Measurements from ENCODE around the gene TP53BP2. TPM values are rescaled to one million over a fixed set of nuclear protein-coding genes. Genes with fewer than 3 reads are reported as not detected.
"Not testable (repeated sequence)": the region's sequence is repeated elsewhere in the genome, so short reads cannot be mapped to it uniquely, and the experiment has no call there.

The TP53BP2 gene
- total RNA-seq, 1 donor from 2014 or later: 34.4 TPM

DNA sequence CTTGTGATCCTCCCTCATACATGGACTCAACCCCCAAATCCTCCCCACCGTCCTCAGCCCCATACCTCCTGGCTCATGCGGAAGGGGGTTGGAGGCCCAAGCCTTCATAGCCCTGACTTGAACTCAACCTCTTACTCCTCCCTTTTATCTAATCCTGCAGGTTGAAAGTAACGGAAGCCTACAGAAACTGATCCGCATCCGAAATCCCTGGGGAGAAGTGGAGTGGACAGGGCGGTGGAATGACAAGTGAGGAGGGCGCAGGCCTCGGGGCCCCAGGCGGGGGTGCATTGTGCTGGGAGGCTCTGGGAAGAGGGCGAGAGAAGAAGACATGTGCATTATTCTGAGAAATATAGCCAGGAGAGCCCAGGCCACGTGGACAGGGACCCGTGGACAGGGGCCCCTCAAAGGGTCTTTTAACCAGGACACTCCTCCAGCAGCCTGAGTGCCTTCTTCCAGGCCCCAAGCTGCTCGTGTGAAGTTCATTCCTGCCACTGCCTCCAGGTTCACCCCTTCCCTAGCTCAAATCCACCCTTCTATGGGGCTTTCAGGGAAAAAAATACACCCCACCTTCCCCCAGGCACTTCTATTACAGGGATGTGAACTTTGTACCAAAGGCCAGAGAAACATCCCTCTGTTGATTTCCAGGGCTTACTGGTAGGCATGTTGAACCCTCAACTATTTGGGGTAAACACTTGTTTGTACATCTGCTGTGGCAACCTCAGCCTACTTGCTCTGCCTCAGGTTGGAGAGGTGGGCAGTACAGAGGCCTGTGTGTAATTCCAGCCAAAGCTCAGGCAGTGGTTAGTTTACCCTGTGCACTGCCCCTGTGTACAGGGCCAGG lies 94.8 kb downstream of the TP53BP2 start:
- Histone ChIP-seq H3K36me3 (ENCODE audit: control insufficient read depth in 3 of 3, insufficient read depth in 3 of 3, low read length in 3 of 3) (peaks cover 60 to 71% (median 67%) of the 10 kb centered on the region in 3 donors), H3K9ac (ENCODE audit: low read depth in 1 of 3, low read length in 3 of 3) (peak overlapping the region in 1 of 3 donors; percentile 16), H3K27ac (ENCODE audit: low read depth, low read length) (no peak overlapping the region), H3K9me3 (ENCODE audit: control insufficient read depth in 3 of 3, low read length in 3 of 3) (no peaks in the 10 kb centered on the region), H3K4me1 (ENCODE audit: control insufficient read depth in 3 of 3, insufficient read depth in 3 of 3, low read length in 3 of 3) (peaks cover 12 to 17% (median 14%) of the 10 kb centered on the region in 3 donors), H3K4me3 (ENCODE audit: low read length in 3 of 3) (no peak overlapping the region), H3K27me3 (ENCODE audit: control insufficient read depth in 3 of 3, insufficient read depth in 3 of 3, low read length in 3 of 3) (no peaks in the 10 kb centered on the region)

DNA sequence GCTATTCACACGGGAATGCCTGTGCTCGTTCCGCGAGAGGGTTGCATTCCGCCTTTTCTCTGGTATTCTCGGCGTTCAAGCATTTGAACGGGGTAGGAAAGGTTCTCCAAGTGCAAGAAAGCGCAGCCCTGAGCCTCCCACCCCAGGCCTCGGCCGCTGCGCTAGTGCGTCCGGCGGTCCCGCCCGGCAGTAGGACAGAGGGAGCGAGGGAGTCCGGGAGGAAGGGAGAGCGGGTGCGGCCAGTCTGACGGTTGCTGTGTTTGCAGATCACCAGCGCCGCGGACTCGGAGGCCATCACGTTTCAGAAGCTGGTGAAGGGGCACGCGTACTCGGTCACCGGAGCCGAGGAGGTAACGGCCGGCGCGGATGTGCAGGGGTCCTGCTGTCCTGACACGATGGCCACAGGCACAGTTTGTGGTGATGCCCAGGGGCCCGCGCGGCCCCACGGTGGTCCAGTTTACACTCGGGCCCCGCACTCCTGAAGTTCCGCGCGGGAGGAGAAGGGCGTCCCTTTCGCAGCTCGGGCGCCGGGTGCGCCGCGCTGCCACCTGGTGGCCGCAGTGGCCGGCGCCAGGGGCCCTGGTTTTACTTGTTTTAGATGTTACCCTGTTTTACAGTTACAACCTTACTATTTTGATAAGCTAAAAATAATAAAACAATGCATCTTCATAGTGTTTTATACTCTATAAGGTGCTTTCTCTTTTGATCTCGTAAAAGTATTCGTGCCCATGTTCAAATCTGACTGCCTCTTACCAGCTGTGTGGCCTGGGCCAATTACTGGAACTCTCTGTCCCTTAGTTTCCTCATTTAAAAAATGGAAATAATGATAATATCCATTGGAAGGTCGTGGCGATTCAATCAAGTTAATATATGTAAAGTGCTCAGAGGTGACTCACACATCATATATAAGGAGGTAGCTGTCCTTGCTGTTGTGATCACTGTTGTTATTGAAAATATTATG lies 96.7 kb downstream of the TP53BP2 start:
- Histone ChIP-seq H3K27me3 (ENCODE audit: control insufficient read depth in 3 of 3, insufficient read depth in 3 of 3, low read length in 3 of 3) (no peaks in the 10 kb centered on the region), H3K4me3 (ENCODE audit: low read length in 3 of 3) (peak overlapping the region; percentile 56 to 70 (median 57)), H3K9ac (ENCODE audit: low read depth in 1 of 3, low read length in 3 of 3) (peak overlapping the region; percentile 51 to 74 (median 53)), H3K36me3 (ENCODE audit: control insufficient read depth in 3 of 3, insufficient read depth in 3 of 3, low read length in 3 of 3) (peaks cover 56 to 64% (median 57%) of the 10 kb centered on the region in 3 donors), H3K4me1 (ENCODE audit: control insufficient read depth in 3 of 3, insufficient read depth in 3 of 3, low read length in 3 of 3) (peaks cover 12 to 17% (median 14%) of the 10 kb centered on the region in 3 donors), H3K9me3 (ENCODE audit: control insufficient read depth in 3 of 3, low read length in 3 of 3) (no peaks in the 10 kb centered on the region), H3K27ac (ENCODE audit: low read depth, low read length) (peak overlapping the region; percentile 45)

DNA sequence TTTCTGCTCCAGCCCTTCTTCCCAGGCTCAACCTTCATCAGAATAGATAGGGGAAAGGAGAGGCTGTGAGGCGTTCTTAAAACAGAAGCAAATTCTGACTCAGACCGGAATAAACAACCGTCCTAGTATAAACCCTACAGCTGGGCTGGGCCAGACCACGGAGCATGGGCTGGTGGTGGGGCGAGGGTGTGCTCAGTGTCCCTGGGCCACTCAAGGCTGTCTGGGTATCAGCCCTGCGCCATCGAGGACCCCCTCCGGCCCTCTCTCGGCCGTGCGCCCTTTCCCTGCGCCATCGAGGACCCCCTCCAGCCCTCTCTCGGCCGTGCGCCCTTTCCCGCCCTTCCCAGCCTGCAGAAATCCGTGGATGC lies 97.4 kb downstream of the TP53BP2 start:
- Histone ChIP-seq H3K9ac (ENCODE audit: low read depth in 1 of 3, low read length in 3 of 3) (peak overlapping the region in 2 of 3 donors; percentile 51 to 74), H3K27ac (ENCODE audit: low read depth, low read length) (peak overlapping the region; percentile 45)

DNA sequence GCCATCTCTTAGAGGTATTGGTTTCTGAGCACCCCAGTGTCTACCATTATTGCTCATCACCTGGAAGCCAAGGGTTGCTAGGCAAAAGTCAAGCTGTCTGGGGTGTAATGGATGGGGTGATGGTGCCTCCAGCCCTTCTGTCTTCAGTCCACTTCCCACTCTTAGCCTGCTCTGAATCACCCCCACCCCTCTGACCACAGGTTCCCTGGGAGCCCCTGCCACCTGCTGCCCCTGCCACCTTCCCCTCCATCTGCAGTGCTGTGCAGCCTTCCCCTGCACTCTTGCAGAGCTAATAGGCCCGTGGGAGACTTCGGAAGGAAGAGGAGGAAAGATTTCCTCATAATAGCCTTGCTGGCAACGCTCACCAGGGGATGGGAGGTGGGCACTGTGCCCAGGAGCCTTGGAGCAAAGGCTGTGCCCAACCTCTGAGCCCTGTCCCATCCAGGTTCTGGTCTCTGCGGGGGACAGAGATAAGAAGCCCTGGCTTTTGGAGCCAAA lies 97.9 kb downstream of the TP53BP2 start:
- H3K9ac ChIP-seq (ENCODE audit: low read depth in 1 of 3, low read length in 3 of 3): peak overlapping the region in 2 of 3 donors; percentile 3 to 74
- peak overlapping the region in 1 of 3 donors; percentile 31 for H3K4me3 ChIP-seq (ENCODE audit: low read length in 3 of 3)
- H3K27ac ChIP-seq (ENCODE audit: low read depth, low read length): peak overlapping the region; percentile 45
- peaks cover 15 to 22% (median 17%) of the 10 kb centered on the region in 3 donors for H3K4me1 ChIP-seq (ENCODE audit: control insufficient read depth in 3 of 3, insufficient read depth in 3 of 3, low read length in 3 of 3)
- peaks cover 48 to 60% (median 50%) of the 10 kb centered on the region in 3 donors for H3K36me3 ChIP-seq (ENCODE audit: control insufficient read depth in 3 of 3, insufficient read depth in 3 of 3, low read length in 3 of 3)
- H3K9me3 ChIP-seq (ENCODE audit: control insufficient read depth in 3 of 3, low read length in 3 of 3): no peaks in the 10 kb centered on the region
- H3K27me3 ChIP-seq (ENCODE audit: control insufficient read depth in 3 of 3, insufficient read depth in 3 of 3, low read length in 3 of 3): no peaks in the 10 kb centered on the region

More for the DNA sequence above, 97.4 kb downstream of the TP53BP2 start:
- no peaks in the 10 kb centered on the region for H3K9me3 ChIP-seq (ENCODE audit: control insufficient read depth in 3 of 3, low read length in 3 of 3)
- peaks cover 53 to 63% (median 53%) of the 10 kb centered on the region in 3 donors for H3K36me3 ChIP-seq (ENCODE audit: control insufficient read depth in 3 of 3, insufficient read depth in 3 of 3, low read length in 3 of 3)
- no peaks in the 10 kb centered on the region for H3K27me3 ChIP-seq (ENCODE audit: control insufficient read depth in 3 of 3, insufficient read depth in 3 of 3, low read length in 3 of 3)
- H3K4me1 ChIP-seq (ENCODE audit: control insufficient read depth in 3 of 3, insufficient read depth in 3 of 3, low read length in 3 of 3): peaks cover 12 to 17% (median 14%) of the 10 kb centered on the region in 3 donors
- peak overlapping the region; percentile 56 to 70 (median 57) for H3K4me3 ChIP-seq (ENCODE audit: low read length in 3 of 3)

DNA sequence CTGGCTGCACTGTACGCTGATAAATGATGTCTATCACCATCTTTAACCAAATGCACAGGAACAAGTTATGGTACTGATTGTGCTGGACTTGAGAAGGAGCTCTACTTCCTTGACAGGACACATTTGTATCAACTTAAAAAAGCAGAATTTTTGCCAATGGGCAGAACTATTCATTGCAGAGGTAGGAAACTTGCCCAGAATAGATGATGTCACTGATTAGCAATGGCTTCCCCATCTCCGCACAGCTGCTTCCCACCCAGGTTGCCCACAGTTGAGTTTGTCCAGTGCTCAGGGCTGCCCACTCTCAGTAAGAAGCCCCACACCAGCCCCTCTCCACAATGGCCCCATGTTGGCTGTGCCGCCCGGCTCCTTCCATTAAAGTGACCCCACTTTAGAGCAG lies 100.0 kb downstream of the TP53BP2 start:
- Histone ChIP-seq H3K27ac (ENCODE audit: low read depth, low read length) (no peak overlapping the region), H3K4me1 (ENCODE audit: control insufficient read depth in 3 of 3, insufficient read depth in 3 of 3, low read length in 3 of 3) (peaks cover 15 to 23% (median 19%) of the 10 kb centered on the region in 3 donors), H3K9ac (ENCODE audit: low read depth in 1 of 3, low read length in 3 of 3) (no peak overlapping the region), H3K9me3 (ENCODE audit: control insufficient read depth in 3 of 3, low read length in 3 of 3) (no peaks in the 10 kb centered on the region), H3K36me3 (ENCODE audit: control insufficient read depth in 3 of 3, insufficient read depth in 3 of 3, low read length in 3 of 3) (peaks cover 27 to 40% (median 28%) of the 10 kb centered on the region in 3 donors), H3K27me3 (ENCODE audit: control insufficient read depth in 3 of 3, insufficient read depth in 3 of 3, low read length in 3 of 3) (no peaks in the 10 kb centered on the region), H3K4me3 (ENCODE audit: low read length in 3 of 3) (no peak overlapping the region)

DNA sequence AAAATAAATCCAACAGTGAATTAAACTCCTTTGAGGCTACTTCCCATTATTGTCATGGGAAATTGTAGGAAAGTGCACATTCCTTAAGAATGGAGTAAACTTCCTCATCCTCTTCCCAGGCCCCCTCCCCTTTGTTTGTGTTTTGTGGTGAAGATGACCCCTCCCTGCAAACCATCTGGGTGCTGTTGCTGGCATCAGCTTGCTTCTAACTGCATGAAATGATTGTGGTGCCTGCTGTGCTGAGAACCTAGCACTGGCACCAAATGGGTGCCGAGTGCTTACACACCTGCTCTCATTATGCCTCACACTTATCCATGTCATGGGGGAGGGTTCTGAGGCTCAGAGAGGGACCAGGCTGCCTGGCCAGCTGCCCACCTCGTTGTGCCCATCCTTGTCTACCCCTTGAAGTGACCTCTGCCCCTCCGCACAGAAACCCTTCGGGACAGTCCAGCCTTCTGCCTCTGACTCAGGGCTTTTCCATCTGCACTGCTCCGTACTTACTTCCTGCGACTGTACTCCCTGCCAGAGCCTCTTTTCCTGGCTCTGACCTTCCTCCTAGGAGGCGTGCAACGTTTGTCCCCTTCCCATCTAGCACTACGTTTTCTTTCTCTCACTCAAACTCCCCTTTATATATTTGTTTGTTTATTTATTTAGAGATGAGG lies 102.8 kb downstream of the TP53BP2 start:
- Histone ChIP-seq H3K4me3 (ENCODE audit: low read length in 3 of 3) (peak overlapping the region in 1 of 3 donors; percentile 29), H3K27me3 (ENCODE audit: control insufficient read depth in 3 of 3, insufficient read depth in 3 of 3, low read length in 3 of 3) (no peaks in the 10 kb centered on the region), H3K36me3 (ENCODE audit: control insufficient read depth in 3 of 3, insufficient read depth in 3 of 3, low read length in 3 of 3) (peaks cover 21 to 32% (median 22%) of the 10 kb centered on the region in 3 donors), H3K4me1 (ENCODE audit: control insufficient read depth in 3 of 3, insufficient read depth in 3 of 3, low read length in 3 of 3) (peaks cover 16 to 28% (median 23%) of the 10 kb centered on the region in 3 donors), H3K9ac (ENCODE audit: low read depth in 1 of 3, low read length in 3 of 3) (no peak overlapping the region), H3K27ac (ENCODE audit: low read depth, low read length) (no peak overlapping the region), H3K9me3 (ENCODE audit: control insufficient read depth in 3 of 3, low read length in 3 of 3) (no peaks in the 10 kb centered on the region)

DNA sequence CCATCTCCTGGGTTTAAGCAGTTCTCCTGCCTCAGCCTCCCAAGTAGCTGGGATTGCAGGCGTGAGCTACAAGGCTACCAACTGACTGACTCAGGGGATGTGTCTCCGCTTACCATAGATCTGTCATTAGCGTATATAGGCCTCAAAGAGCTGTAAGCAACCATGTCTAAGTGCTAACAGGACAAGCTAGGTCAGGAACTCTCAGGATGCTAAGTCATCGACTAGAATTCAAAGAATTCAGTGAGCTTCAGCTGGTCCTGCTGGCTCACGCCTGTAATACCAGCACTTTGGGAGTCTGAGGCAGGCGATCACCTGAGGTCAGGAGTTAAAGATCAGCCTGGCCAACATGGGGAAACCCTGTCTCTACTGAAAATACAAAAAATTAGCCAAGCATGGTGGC lies 103.9 kb downstream of the TP53BP2 start:
- H3K27me3 ChIP-seq (ENCODE audit: control insufficient read depth in 3 of 3, insufficient read depth in 3 of 3, low read length in 3 of 3): no peaks in the 10 kb centered on the region
- no peak overlapping the region for H3K9ac ChIP-seq (ENCODE audit: low read depth in 1 of 3, low read length in 3 of 3)
- H3K9me3 ChIP-seq (ENCODE audit: control insufficient read depth in 3 of 3, low read length in 3 of 3): no peaks in the 10 kb centered on the region
- H3K36me3 ChIP-seq (ENCODE audit: control insufficient read depth in 3 of 3, insufficient read depth in 3 of 3, low read length in 3 of 3): peaks cover 13 to 25% (median 14%) of the 10 kb centered on the region in 3 donors
- peaks cover 11 to 21% (median 19%) of the 10 kb centered on the region in 3 donors for H3K4me1 ChIP-seq (ENCODE audit: control insufficient read depth in 3 of 3, insufficient read depth in 3 of 3, low read length in 3 of 3)
- no peak overlapping the region for H3K4me3 ChIP-seq (ENCODE audit: low read length in 3 of 3)
- no peak overlapping the region for H3K27ac ChIP-seq (ENCODE audit: low read depth, low read length)

DNA sequence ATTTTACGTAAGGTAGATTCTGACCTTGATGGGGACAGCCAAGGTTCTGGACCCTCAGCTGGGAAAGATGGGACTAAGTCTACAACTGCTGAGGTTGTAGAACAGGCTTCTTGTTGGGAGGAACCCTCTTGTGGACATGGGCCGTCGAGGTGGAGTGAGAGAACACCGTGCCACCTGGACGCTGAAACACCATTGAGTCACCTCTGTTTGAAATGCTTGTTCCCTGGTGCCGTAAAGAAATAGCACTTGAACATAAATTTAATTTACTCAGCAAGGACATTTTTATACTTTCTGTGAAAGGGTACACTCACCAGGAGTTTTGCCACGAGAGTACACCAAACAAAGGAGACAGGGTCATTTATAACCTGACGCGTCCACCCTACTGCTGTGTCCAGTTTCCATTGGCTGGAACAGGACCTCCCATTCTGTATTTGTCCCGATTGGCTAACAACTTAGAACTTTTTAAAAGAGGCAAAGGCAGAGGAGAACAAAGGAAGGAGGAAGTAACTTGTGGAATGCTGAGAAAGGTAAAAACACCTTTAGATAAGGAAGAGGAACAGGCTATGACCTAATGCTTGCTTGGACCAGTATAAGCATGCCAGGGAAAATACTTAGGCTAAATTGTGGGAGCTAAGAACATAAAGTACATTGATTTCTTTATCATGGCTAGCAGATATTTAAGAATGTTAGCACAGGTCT lies 105.6 kb downstream of the TP53BP2 start:
- Histone ChIP-seq H3K36me3 (ENCODE audit: control insufficient read depth in 3 of 3, insufficient read depth in 3 of 3, low read length in 3 of 3) (peaks cover 5 to 12% (median 7%) of the 10 kb centered on the region in 3 donors), H3K9ac (ENCODE audit: low read depth in 1 of 3, low read length in 3 of 3) (peak overlapping the region in 1 of 3 donors; percentile 19), H3K27ac (ENCODE audit: low read depth, low read length) (peak overlapping the region; percentile 59), H3K4me1 (ENCODE audit: control insufficient read depth in 3 of 3, insufficient read depth in 3 of 3, low read length in 3 of 3) (peaks cover 11 to 21% (median 19%) of the 10 kb centered on the region in 3 donors)
- H3K4me3 ChIP-seq (ENCODE audit: low read length in 3 of 3); H3K9me3 ChIP-seq (ENCODE audit: control insufficient read depth in 3 of 3, low read length in 3 of 3); H3K27me3 ChIP-seq (ENCODE audit: control insufficient read depth in 3 of 3, insufficient read depth in 3 of 3, low read length in 3 of 3): not testable (repeated sequence)
